Measurements from ENCODE around the gene PLEKHA7.

Gene PLEKHA7

GRCh38 chr11:16977994-16978315, 36.3 kb downstream of the PLEKHA7 start:
- no peaks in the 10 kb centered on the region for H3K36me3 ChIP-seq (ENCODE audit: control insufficient read depth in 1 of 2, insufficient read depth in 2 of 2, low read depth in 1 of 2, low read length in 2 of 2)
- peaks cover 0 to 30% of the 10 kb centered on the region in 2 experiments for H3K27me3 ChIP-seq (ENCODE audit: control insufficient read depth in 1 of 2, insufficient read depth in 1 of 2, low read length in 2 of 2)
- no peak overlapping the region for H3K14ac ChIP-seq (ENCODE audit: low read length in 2 of 2)
- H3K9ac ChIP-seq (ENCODE audit: low read length): no peak overlapping the region
- DNase-seq: no peak
- H3K4me3 ChIP-seq (ENCODE audit: insufficient read depth in 1 of 2, low read depth in 1 of 2, low read length in 2 of 2): no peak overlapping the region
- no peak overlapping the region for H2BK120ac ChIP-seq (ENCODE audit: low read depth, low read length)
- no peak overlapping the region for H2BK15ac ChIP-seq (ENCODE audit: low read depth, poor library complexity, severe bottlenecking)
- no peak overlapping the region for H2AK5ac ChIP-seq (ENCODE audit: low read length, severe bottlenecking)
- H3K4me1 ChIP-seq (ENCODE audit: control insufficient read depth, insufficient read depth, low read depth, low read length): peaks cover 23% of the 10 kb centered on the region
- no peak overlapping the region for H2AFZ ChIP-seq (ENCODE audit: low read depth, low read length)
- H3K79me1 ChIP-seq (replicated peaks; ENCODE audit: low read length, poor library complexity, severe bottlenecking): peaks cover 5% of the 10 kb centered on the region
- no peak overlapping the region for H3K23ac ChIP-seq (ENCODE audit: low read length in 2 of 2)
- no peak overlapping the region for H3K4ac ChIP-seq (ENCODE audit: low read depth in 1 of 2, low read length in 2 of 2)
- no peak overlapping the region for H3K18ac ChIP-seq (ENCODE audit: low read depth in 1 of 2, low read length in 2 of 2)
- H3K27ac ChIP-seq (ENCODE audit: low read length, poor library complexity, severe bottlenecking): no peak overlapping the region
- no peaks in the 10 kb centered on the region for H3K9me3 ChIP-seq (ENCODE audit: control insufficient read depth, low read length)
- no peak overlapping the region for H3K4me2 ChIP-seq (ENCODE audit: low read length, poor library complexity, severe bottlenecking)
- no peak overlapping the region for H4K91ac ChIP-seq (ENCODE audit: low read length)
- H2BK5ac ChIP-seq (ENCODE audit: low read depth, low read length, poor library complexity, severe bottlenecking): no peak overlapping the region
- no peak overlapping the region for H2BK12ac ChIP-seq (ENCODE audit: low read length in 2 of 2)
- no peak overlapping the region for H4K8ac ChIP-seq (ENCODE audit: low read length)
- 56% methylated on average over 2 of the region's 2 CpGs for WGBS

GRCh38 chr11:16977136-16977993, 36.8 kb downstream of the PLEKHA7 start:
- no peak overlapping the region for H3K14ac ChIP-seq (ENCODE audit: low read length in 2 of 2)
- no peak overlapping the region for H4K91ac ChIP-seq (ENCODE audit: low read length)
- WGBS: 67% methylated on average over 7 of the region's 7 CpGs
- H2BK15ac ChIP-seq (ENCODE audit: low read depth, poor library complexity, severe bottlenecking): no peak overlapping the region
- no peak overlapping the region for H3K4me2 ChIP-seq (ENCODE audit: low read length, poor library complexity, severe bottlenecking)
- no peaks in the 10 kb centered on the region for H3K9me3 ChIP-seq (ENCODE audit: control insufficient read depth, low read length)
- no peak for DNase-seq
- no peak overlapping the region for H2BK5ac ChIP-seq (ENCODE audit: low read depth, low read length, poor library complexity, severe bottlenecking)
- no peak overlapping the region for H3K23ac ChIP-seq (ENCODE audit: low read length in 2 of 2)
- H3K27me3 ChIP-seq (ENCODE audit: control insufficient read depth in 1 of 2, insufficient read depth in 1 of 2, low read length in 2 of 2): peaks cover 0 to 30% of the 10 kb centered on the region in 2 experiments
- no peak overlapping the region for H2BK120ac ChIP-seq (ENCODE audit: low read depth, low read length)
- no peak overlapping the region for H3K4me3 ChIP-seq (ENCODE audit: insufficient read depth in 1 of 2, low read depth in 1 of 2, low read length in 2 of 2)
- no peak overlapping the region for H2BK12ac ChIP-seq (ENCODE audit: low read length in 2 of 2)
- no peak overlapping the region for H3K27ac ChIP-seq (ENCODE audit: low read length, poor library complexity, severe bottlenecking)
- no peak overlapping the region for H3K4ac ChIP-seq (ENCODE audit: low read depth in 1 of 2, low read length in 2 of 2)
- H3K9ac ChIP-seq (ENCODE audit: low read length): no peak overlapping the region
- no peak overlapping the region for H4K8ac ChIP-seq (ENCODE audit: low read length)
- H3K18ac ChIP-seq (ENCODE audit: low read depth in 1 of 2, low read length in 2 of 2): no peak overlapping the region
- peaks cover 5% of the 10 kb centered on the region for H3K79me1 ChIP-seq (replicated peaks; ENCODE audit: low read length, poor library complexity, severe bottlenecking)
- H3K4me1 ChIP-seq (ENCODE audit: control insufficient read depth, insufficient read depth, low read depth, low read length): peaks cover 19% of the 10 kb centered on the region
- H2AK5ac ChIP-seq (ENCODE audit: low read length, severe bottlenecking): no peak overlapping the region
- H3K36me3 ChIP-seq (ENCODE audit: control insufficient read depth in 1 of 2, insufficient read depth in 2 of 2, low read depth in 1 of 2, low read length in 2 of 2): no peaks in the 10 kb centered on the region
- H2AFZ ChIP-seq (ENCODE audit: low read depth, low read length): no peak overlapping the region

GRCh38 chr11:16976379-16976778, 37.8 kb downstream of the PLEKHA7 start:
- no peak overlapping the region for H2AFZ ChIP-seq (ENCODE audit: low read depth, low read length)
- DNase-seq: no peak
- H3K36me3 ChIP-seq (ENCODE audit: control insufficient read depth in 1 of 2, insufficient read depth in 2 of 2, low read depth in 1 of 2, low read length in 2 of 2): no peaks in the 10 kb centered on the region
- H3K9ac ChIP-seq (ENCODE audit: low read length): no peak overlapping the region
- H2AK5ac ChIP-seq (ENCODE audit: low read length, severe bottlenecking): no peak overlapping the region
- no peak overlapping the region for H4K91ac ChIP-seq (ENCODE audit: low read length)
- H2BK12ac ChIP-seq (ENCODE audit: low read length in 2 of 2): no peak overlapping the region
- no peaks in the 10 kb centered on the region for H3K9me3 ChIP-seq (ENCODE audit: control insufficient read depth, low read length)
- peaks cover 0 to 30% of the 10 kb centered on the region in 2 experiments for H3K27me3 ChIP-seq (ENCODE audit: control insufficient read depth in 1 of 2, insufficient read depth in 1 of 2, low read length in 2 of 2)
- H3K79me1 ChIP-seq (replicated peaks; ENCODE audit: low read length, poor library complexity, severe bottlenecking): peaks cover 5% of the 10 kb centered on the region
- H3K4ac ChIP-seq (ENCODE audit: low read depth in 1 of 2, low read length in 2 of 2): no peak overlapping the region
- H3K27ac ChIP-seq (ENCODE audit: low read length, poor library complexity, severe bottlenecking): no peak overlapping the region
- WGBS: 91% methylated on average over 5 of the region's 5 CpGs
- peaks cover 11% of the 10 kb centered on the region for H3K4me1 ChIP-seq (ENCODE audit: control insufficient read depth, insufficient read depth, low read depth, low read length)
- H3K23ac ChIP-seq (ENCODE audit: low read length in 2 of 2): no peak overlapping the region
- H4K8ac ChIP-seq (ENCODE audit: low read length): no peak overlapping the region
- H2BK5ac ChIP-seq (ENCODE audit: low read depth, low read length, poor library complexity, severe bottlenecking): no peak overlapping the region
- H3K4me2 ChIP-seq (ENCODE audit: low read length, poor library complexity, severe bottlenecking): no peak overlapping the region
- H3K14ac ChIP-seq (ENCODE audit: low read length in 2 of 2): no peak overlapping the region
- no peak overlapping the region for H2BK120ac ChIP-seq (ENCODE audit: low read depth, low read length)
- H2BK15ac ChIP-seq (ENCODE audit: low read depth, poor library complexity, severe bottlenecking): no peak overlapping the region
- no peak overlapping the region for H3K4me3 ChIP-seq (ENCODE audit: insufficient read depth in 1 of 2, low read depth in 1 of 2, low read length in 2 of 2)
- H3K18ac ChIP-seq (ENCODE audit: low read depth in 1 of 2, low read length in 2 of 2): no peak overlapping the region

GRCh38 chr11:16975906-16976305, 38.3 kb downstream of the PLEKHA7 start:
- 84% methylated on average over 1 of the region's 1 CpG for WGBS
- Histone ChIP-seq H3K4ac (ENCODE audit: low read depth in 1 of 2, low read length in 2 of 2) (no peak overlapping the region), H3K4me1 (ENCODE audit: control insufficient read depth, insufficient read depth, low read depth, low read length) (peaks cover 9% of the 10 kb centered on the region), H3K9ac (ENCODE audit: low read length) (no peak overlapping the region), H2BK12ac (ENCODE audit: low read length in 2 of 2) (no peak overlapping the region), H3K36me3 (ENCODE audit: control insufficient read depth in 1 of 2, insufficient read depth in 2 of 2, low read depth in 1 of 2, low read length in 2 of 2) (no peaks in the 10 kb centered on the region), H3K27me3 (ENCODE audit: control insufficient read depth in 1 of 2, insufficient read depth in 1 of 2, low read length in 2 of 2) (peaks cover 0 to 30% of the 10 kb centered on the region in 2 experiments), H3K23ac (ENCODE audit: low read length in 2 of 2) (no peak overlapping the region), H2AK5ac (ENCODE audit: low read length, severe bottlenecking) (no peak overlapping the region), H3K27ac (ENCODE audit: low read length, poor library complexity, severe bottlenecking) (no peak overlapping the region), H2BK5ac (ENCODE audit: low read depth, low read length, poor library complexity, severe bottlenecking) (no peak overlapping the region), H2BK120ac (ENCODE audit: low read depth, low read length) (no peak overlapping the region), H4K91ac (ENCODE audit: low read length) (no peak overlapping the region), H3K4me2 (ENCODE audit: low read length, poor library complexity, severe bottlenecking) (no peak overlapping the region), H3K9me3 (ENCODE audit: control insufficient read depth, low read length) (no peaks in the 10 kb centered on the region), H4K8ac (ENCODE audit: low read length) (no peak overlapping the region), H2AFZ (ENCODE audit: low read depth, low read length) (no peak overlapping the region), H3K14ac (ENCODE audit: low read length in 2 of 2) (no peak overlapping the region), H3K4me3 (ENCODE audit: insufficient read depth in 1 of 2, low read depth in 1 of 2, low read length in 2 of 2) (no peak overlapping the region), H3K79me1 (replicated peaks; ENCODE audit: low read length, poor library complexity, severe bottlenecking) (peaks cover 5% of the 10 kb centered on the region), H2BK15ac (ENCODE audit: low read depth, poor library complexity, severe bottlenecking) (no peak overlapping the region), H3K18ac (ENCODE audit: low read depth in 1 of 2, low read length in 2 of 2) (no peak overlapping the region)
- DNase-seq: no peak
